ENCODE results near the gene KLHL41.

The KLHL41 gene

DNA sequence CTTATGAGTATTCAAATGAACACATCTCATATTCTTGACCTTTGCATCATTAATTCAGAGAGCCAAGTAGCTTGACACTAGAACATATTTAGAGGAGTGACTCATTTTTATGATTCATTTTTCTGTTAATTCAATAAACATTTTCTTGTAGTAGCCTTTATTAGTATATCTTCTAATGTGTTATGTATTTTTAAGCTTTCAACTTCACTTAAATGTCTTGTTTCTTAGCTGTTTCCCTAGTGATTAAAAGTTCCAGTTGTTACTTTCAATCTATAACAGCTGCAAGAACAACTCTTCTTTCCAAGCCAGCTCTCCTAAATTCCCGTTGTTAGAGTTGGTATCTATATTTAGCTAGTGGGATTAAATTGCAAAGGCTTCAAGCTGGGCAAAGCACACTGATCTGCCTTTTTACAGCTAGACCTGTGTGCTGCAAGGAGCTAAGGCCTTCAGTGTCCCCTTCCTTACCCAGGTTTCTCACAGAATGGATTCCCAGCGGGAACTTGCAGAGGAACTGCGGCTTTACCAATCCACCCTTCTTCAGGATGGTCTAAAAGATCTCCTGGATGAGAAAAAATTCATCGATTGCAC lies at the start of gene KLHL41:
Gene KLHL41, plus strand, starts transcription at position 405 of the 588 bp plus-strand sequence. Its CDS starts 77 bp downstream, at position 482.
- DNase-seq (ENCODE audit: low spot score) = no peak

GRCh38 chr2:169461143-169461542 lies 48.4 kb upstream of the KLHL41 start:
- DNase-seq (ENCODE audit: low spot score) = no peak

GRCh38 chr2:169462896-169463695 lies 46.4 kb upstream of the KLHL41 start:
- no peak for DNase-seq (ENCODE audit: low spot score)

GRCh38 chr2:169464466-169464865 lies 45.0 kb upstream of the KLHL41 start:
- DNase-seq (ENCODE audit: low spot score) = no peak

DNA sequence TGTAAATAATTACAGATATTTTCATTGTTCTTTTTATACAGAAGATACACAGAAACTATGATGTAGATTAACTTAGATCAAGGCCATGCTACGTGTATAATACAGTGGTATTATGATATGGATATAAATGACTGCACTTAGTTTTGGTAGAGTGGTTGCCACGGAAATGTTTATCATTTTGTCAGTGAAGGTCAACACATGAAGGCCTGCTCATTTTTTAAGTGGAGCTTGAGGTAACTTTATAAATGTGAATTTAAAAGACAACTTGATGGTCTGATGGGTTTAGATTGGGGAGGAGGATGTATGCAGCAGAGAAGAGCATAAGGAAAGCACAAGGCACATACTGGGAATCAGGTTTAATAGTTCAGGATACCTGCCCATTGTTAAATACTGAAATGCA lies 44.6 kb upstream of the KLHL41 start:
- DNase-seq (ENCODE audit: low spot score) = no peak

GRCh38 chr2:169468841-169469240 lies 40.7 kb upstream of the KLHL41 start:
- DNase-seq (ENCODE audit: low spot score) = no peak

DNA sequence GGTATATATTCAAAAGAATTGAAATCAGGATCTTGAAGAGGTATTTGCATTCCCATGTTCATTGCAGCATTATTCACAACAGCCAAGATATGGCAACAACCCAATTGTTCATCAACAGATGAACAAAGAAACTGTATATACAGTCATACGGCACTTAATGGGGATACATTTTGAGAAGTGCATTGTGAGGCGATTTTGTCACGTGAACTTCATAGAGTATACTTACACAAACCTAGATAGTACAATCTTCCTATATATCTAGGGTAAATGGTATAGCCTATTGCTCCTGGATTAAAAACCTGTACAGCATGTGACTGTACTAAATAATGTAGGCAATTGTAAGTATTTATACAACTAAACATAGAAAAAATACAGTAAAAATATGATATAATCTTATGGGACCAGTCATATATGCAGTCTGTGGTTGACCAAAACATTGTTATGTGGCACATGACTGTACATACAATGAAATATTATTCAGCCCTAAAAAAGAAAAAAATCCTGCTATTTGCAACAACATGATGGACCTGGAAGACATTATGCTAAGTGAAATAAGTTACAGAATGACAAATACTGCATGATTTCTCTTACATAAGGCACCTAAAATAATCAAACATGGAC lies 39.4 kb upstream of the KLHL41 start:
- DNase-seq (ENCODE audit: low spot score) = no peak

- DNase-seq (ENCODE audit: low spot score) = no peak
These were observed 37.3 kb upstream of the KLHL41 start for GRCh38 chr2:169472249-169472648.

DNA sequence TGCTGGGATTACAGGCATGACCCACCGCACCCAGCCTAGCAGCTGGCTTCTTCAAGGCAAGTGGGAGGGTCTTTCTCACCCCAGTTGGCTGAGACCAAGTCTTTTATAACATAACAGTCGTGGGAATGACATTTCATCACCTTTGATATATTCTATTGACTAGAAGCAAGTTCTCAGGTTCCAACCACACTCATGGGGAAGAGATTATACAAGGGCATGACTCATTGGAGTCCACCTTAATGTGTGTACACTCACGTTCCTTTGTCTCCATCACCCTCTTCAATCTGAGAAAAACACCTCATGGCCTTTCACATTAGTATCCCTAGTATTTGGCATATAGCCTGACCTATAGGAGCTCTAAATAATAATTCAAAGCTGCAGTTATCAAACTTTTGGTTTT lies 33.0 kb upstream of the KLHL41 start:
- no peak for DNase-seq (ENCODE audit: low spot score)

DNA sequence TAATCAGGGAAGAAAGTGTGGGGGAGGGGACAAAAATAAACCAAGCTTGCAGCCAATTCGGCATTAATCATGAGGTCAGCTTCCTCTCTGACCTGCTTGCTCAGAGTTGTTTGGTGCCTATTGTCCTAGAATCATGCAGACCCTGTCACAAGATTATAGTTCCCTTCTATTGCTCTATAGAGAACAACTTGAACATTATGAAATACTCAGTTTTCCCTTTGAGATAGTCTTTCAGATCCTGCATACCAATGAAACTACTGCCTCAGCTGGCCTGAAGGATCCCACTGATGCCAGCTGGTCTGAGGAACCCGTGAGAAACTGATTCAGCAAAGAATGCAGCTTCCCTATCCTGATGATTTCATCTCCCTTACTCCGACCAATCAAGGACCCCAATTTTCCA lies 31.2 kb upstream of the KLHL41 start:
- DNase-seq (ENCODE audit: low spot score) = no peak

DNA sequence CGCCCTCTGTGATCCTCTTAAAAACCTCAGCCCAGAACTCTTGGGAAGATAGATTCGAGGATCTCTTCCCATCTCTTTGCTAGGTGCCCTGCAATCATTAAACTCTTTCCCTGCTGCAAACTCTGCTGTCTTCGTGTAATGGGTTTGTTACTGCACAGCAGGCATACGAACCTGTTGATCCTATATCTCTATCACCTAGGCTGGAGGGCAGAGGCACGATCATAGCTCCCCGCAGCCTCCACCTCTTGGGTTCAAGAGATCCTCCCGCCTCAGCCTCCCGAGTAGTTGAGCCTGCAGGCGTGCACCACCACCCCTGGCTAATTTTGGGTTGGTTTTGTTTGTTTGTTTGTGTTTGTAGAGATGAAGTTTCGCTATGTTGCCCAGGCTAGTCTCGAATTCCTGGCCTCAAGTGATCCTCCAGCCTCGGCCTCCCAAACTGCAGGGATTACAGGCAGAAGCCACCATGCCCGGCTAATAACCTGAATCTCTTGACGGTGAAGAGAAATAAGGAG lies 30.7 kb upstream of the KLHL41 start:
- DNase-seq (ENCODE audit: low spot score) = no peak

DNA sequence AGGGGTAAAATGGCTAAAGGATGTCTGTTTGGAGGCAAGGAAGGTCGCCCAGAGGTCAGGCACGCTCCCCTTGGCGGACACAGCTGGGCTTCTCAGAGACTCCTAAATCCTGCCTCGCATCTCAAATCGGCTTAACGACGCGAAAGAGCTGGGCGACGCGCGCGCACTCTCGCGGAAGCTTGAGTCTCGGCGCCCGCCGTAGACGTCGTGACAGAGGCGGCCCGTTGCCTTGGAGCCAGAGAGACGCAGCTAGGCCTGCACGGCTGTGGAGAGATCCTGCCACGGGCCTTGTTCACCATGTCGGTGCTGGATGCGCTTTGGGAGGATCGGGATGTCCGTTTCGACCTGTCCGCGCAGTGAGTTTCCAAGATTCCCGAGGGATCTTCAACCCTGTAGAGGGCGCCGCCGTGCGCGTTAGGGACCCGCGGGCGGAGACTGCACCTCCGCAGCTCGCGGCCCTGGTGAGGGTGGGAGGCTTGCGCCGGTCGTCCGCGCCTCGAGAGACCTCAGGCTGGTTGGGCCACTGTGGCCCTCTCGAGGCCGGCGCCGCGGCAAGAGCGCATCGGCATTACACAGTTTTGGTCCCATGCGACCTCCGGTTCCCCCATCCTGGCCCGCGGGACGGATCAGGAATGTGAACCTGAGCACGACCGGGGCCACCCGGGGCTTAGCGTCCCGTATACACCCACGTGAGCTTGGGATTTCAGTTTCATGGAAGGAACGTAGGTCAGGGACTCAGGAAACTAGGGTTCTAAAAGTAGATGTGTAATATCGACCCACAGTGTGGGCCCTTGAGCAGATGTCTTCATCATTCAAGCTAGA lies 30.0 kb upstream of the KLHL41 start, which contains the start of gene BBS5:
Gene BBS5, plus strand, starts transcription at position 238 of the 822 bp plus-strand sequence. Its CDS starts 60 bp downstream, at position 298.
- DNase-seq (ENCODE audit: low spot score) = peak; percentile 77

- no peak for DNase-seq (ENCODE audit: low spot score)
These were observed 29.4 kb upstream of the KLHL41 start for GRCh38 chr2:169480079-169480465.

DNA sequence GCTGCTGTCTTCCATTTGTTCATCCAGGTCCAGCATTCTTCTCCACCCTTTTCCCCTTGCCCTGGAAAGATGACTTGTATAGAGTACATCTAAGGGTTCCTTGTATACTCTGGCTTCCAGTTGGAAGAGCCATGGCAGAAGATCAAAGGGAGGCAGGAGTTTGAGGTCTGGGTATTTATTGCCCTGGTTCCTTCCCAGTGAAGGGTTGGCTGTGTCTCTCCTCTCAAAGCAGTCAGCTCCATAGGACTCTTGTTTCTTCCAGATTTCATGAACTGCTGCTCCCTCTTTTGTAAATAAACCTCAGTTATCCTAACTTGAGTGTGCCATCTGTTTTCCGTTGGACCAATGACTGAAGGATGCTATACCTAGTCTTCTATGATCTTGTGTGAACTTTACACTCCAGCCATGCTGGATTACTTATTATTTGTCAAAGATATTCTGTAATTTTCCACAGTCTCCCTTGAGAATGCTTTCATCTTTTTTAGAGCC lies 23.8 kb upstream of the KLHL41 start:
- no peak for DNase-seq (ENCODE audit: low spot score)

DNA sequence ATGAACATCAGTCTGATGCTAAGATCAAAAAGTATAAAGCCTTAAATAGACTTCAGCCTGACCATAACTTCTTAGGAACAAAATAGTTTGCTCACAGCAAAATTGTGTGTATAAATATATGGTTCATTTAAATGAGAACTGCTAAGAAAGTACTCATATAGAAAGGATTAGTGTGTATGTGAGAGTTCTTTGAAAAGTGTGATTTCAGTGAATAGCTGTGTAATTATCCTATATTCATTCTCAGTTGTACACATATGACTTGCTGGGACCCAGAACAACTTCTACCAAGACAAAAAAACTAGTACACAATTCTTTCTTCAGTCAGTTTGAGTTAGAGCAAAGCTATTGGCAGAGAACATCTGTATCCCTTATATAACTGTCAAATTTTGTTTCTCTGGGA lies 23.0 kb upstream of the KLHL41 start:
- no peak for DNase-seq (ENCODE audit: low spot score)

DNA sequence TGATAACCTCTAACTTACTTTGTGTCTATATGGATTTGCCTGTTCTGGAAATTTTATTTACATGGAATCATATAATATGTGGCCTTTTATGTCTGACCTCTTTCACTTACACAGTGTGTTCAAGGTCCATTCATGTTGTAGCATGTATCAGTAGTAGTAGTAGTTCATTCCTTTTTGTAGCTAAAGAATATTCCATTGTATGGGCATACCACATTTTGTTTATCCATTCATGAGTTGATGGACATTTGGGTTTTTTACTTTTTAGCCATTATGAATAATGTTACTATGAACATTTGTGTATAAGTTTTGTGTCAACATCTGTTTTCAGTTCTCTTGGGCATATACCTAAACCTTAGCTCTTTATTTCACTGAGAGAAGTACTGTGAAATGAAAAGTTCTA lies 18.7 kb upstream of the KLHL41 start:
- DNase-seq (ENCODE audit: low spot score) = no peak

DNA sequence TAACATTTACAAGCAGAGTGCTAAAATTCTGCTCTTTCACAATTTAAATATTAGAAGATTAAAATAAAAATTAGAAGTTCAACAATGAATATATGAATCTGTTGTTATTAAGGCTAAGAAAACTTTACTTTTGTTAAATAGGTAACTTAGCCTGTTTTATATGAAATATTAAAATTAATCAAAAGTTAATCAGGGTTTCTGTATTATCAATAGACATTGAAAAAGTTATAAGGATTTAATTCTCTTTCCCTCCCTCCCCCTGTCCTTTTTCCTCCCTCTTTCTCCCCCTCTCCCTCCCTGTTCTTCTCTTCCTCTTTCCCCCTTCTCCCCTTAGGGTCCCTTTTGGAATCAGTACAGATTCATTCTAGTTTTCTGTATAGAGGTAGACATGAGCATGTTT lies 18.1 kb upstream of the KLHL41 start:
- DNase-seq (ENCODE audit: low spot score) = no peak

DNA sequence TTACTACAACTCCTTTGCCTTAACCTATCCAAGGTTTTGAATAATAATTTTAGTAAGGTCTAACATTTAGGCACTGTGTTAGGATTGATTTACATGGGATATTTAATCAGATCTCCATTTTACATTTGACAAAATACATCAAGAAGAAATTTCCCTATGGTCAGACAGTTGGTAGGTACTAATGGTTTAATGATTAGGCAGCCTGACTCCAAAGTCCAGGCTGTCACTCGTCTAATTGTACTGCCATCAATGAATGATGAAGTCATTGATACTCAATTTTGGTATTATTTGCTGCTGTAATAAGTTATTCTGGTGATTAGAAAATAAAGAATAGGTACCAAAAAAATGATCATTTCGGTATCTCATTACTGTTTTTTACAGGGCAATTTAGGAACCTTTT lies 16.1 kb upstream of the KLHL41 start:
- DNase-seq (ENCODE audit: low spot score) = no peak

GRCh38 chr2:169495310-169495928 lies 14.1 kb upstream of the KLHL41 start:
- DNase-seq (ENCODE audit: low spot score) = no peak

GRCh38 chr2:169504651-169505050 lies 4.9 kb upstream of the KLHL41 start:
- DNase-seq (ENCODE audit: low spot score) = no peak

DNA sequence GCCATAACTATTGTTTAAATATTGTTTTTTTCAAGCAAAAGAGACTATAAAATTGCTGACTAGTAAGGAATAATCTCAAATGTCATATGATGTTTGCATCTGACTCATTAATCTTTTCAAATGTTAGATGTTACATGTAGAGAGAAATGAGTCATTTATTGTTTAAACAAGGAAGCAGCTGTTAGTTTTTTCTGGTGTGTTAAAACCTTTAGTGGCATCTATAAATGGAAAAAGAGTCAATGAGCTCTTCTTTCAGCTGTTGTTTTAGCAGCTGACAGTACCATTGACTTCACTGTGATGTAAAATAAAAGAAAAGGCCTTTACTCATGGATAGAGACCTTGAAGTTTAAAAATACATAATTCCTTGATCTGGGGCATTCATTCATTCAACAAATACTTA lies 1.8 kb upstream of the KLHL41 start:
- no peak for DNase-seq (ENCODE audit: low spot score)

GRCh38 chr2:169509955-169510354 lies 453 bp downstream of the KLHL41 start:
- no peak for DNase-seq (ENCODE audit: low spot score)

All from globus pallidus (tissue), 1 donor.